ENCODE data around the gene SLC43A1.
"Not testable (repeated sequence)": the region's sequence is repeated elsewhere in the genome, so short reads cannot be mapped to it uniquely, and the experiment has no call there.

Gene SLC43A1

GRCh38 chr11:57460758-57461749 is 54.4 kb downstream of the SLC43A1 start:
- DNase-seq (ENCODE audit: low spot score) = no peak

DNA sequence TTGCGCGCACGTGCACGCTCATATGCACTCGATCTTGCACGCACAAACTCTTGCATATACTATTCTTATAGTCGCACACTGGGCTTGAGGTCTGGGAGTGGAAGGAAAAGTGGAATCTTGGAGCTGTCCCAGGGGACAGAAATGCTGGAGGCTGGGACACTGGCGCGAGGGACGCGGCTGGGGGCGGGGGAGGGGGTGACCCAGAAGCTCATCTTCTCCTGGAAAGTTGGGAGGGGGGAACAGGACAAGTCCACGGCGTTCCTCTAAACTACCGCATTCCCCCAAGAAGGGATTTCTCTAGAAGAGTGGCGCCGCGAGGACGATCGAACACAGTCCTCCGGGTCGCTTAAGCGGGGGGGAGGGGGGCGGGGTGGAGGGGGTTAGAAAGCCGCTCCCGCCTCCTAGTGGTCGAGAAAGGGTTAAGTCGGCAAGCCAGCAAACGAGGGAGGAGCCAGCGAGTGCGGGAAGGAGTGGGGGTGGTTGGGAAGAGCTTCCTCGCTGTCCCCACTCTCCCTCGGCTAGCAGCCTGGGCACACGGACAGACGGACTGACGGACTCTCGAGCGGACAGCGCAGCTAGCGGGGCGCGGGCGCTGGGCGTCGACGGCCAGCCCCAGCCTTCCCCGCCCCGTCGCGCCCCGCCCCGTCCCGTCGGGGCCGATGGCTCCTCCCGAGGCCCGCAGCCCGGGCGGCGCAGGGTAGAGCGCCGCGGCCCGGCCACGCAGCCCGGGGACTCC is 55.3 kb downstream of the SLC43A1 start, which contains the start of gene RTN4RL2:
TSS of gene RTN4RL2 (plus strand) at position 507 of the 736 bp plus-strand sequence. CDS start 338 bp downstream, outside the sequence.
- peak; percentile 55 for DNase-seq (ENCODE audit: low spot score)

DNA sequence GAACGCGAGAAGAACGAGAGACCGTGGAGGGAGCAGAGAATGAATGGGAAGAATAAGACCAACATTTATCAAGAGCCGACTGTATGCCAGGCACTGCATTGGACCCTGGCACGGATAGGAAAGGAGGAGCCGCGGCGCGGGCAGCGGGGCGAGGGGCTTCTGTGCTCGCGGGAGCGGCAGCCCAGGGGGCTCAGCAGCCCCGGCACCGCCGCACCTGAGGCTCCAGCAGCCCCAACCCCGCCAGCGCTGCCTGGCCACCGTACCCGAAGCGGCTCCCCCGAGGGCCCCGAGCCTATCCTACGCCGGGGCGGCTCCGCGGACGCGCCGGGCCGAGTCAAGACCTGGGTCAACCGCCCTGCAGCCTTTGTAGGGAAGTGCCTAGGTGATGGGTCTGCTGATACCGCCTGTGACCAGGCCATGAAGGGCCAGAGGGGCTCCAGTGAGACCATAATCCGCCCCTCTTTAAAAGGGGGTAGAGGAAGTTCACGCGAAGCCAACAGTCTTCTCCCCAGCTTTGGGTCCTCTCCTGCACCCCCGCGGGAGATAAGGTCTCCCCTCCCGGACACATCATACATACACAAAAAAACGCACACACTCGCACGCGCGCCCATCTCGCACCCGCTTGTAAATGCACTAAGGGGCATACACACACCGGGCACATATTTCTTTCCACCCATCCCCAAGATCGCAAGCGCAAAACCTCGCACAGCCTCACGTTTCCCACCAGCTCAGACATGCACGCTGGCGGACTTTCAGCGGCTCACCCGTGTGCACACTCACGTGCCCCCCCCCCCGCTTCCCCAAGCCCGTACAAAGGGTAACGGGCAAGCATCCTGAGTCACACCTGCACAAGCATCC is 56.1 kb downstream of the SLC43A1 start:
- no peak for DNase-seq (ENCODE audit: low spot score)

DNA sequence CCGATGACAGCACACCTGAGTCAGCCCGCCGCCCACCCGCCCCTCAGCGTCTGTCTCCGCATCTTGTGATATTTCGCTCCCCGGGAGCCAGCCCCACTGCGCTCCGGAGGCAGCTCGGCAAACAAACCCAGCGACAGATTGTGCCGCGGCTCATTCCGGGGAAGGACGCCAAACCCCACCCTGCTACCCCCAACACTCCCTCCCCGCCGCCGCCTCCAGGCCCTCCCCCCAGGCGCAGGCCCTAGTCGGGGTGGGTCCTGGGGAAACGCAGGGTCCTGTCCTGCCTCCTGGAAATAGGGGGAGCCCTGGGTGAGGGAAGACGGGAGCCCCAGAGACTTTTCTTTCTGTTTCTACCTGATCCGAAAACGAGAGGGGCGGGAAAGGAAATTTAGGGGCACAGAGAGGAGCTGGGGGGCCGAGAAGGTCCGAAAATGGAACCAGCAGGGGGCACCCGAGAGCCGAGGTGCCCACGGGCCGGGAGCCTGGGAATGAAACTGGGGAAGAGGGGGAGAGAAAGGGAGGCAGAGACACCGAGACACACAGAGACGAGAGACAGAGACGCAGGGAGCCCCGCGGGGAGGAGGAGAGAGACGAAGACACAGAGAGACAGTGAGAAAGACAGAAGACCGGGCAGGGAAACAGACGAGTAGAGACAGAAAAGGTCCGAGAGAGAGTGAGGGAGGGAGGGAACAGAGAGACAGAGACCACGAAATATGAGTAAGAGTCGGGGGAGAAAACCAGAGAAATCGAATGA is 56.9 kb downstream of the SLC43A1 start:
- DNase-seq (ENCODE audit: low spot score) = peak; percentile 74

GRCh38 chr11:57458060-57458409 is 57.5 kb downstream of the SLC43A1 start:
- no peak for DNase-seq (ENCODE audit: low spot score)

GRCh38 chr11:57457643-57458023 is 57.9 kb downstream of the SLC43A1 start:
- no peak for DNase-seq (ENCODE audit: low spot score)

DNA sequence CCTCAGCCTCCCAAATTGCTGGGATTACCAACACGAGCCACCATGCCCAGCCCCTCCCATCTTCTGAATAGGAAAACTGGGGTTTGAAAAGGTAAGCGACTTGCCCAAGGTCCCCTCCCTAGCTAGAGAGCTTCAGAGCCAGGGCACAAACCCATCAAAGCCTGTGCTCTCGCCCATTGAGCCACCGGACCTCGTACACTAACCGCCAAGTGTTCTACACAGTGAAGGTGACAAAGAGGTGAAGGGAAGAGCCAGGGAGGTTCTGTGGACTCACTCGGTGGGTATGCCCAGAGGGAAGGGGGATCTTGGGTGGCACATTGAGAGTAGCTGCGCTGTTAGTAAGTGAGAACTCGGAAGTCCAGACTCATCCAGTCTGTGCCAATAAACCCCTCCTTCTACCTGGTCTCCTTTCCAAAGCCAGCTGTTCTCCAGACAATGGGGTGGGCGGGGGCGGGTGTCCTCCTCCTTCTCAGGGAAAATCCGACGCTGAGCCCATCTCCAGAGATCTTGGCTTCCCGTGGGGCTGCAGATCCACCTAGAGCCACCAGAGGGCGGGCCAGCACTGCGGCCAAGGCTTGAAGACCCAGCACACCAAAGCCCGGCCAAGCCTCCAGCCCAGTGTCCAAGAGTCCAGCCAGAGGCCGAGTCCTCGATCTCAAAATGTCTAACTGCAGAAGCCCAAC is 58.4 kb downstream of the SLC43A1 start:
- peak; percentile 93 for DNase-seq (ENCODE audit: low spot score)

GRCh38 chr11:57453543-57454177 is 61.8 kb downstream of the SLC43A1 start:
- no peak for DNase-seq (ENCODE audit: low spot score)

- no peak for DNase-seq (ENCODE audit: low spot score)
These were observed 69.4 kb downstream of the SLC43A1 start for GRCh38 chr11:57446055-57446454.

- not testable (repeated sequence) for DNase-seq (ENCODE audit: low spot score)
These were observed 70.4 kb downstream of the SLC43A1 start for GRCh38 chr11:57445122-57445394.

DNA sequence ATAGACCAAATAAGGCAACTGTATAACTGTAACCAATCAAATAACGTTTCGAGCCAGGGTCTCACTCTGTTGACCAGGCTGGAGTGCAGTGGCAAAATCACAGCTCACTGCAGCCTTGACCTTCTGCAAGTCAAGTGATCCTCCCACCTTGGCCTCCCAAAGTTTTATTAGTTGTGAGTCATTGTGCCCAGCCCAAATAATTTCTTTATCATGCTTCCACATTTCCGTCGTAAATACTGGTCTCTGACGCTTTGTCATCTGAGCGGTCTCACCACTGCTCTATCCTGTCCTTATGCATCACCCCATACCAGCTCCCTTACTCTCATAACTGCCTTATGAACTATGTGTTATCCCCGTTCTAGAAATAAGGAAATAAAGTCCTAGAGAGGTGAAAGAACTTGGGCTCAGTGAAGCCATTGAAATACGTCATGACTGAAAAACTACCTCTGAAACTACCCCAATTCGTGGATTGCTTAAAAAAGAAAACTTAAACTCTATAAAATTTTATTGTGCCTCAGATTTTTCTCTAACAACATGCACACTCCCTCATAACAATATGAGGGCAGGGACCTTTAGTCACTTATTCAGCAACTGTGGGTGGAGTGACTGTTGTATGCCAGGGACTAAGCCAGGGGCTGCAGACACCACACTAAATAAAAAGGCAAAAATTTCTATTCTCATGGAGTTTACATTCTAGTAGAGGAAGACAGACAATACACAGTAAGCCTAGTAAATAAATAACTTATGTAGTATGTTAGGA is 71.0 kb downstream of the SLC43A1 start:
- DNase-seq (ENCODE audit: low spot score) = no peak

GRCh38 chr11:57440744-57441414 is 74.6 kb downstream of the SLC43A1 start:
- no peak for DNase-seq (ENCODE audit: low spot score)

- no peak for DNase-seq (ENCODE audit: low spot score)
These were observed 75.7 kb downstream of the SLC43A1 start for GRCh38 chr11:57439786-57440185.

DNA sequence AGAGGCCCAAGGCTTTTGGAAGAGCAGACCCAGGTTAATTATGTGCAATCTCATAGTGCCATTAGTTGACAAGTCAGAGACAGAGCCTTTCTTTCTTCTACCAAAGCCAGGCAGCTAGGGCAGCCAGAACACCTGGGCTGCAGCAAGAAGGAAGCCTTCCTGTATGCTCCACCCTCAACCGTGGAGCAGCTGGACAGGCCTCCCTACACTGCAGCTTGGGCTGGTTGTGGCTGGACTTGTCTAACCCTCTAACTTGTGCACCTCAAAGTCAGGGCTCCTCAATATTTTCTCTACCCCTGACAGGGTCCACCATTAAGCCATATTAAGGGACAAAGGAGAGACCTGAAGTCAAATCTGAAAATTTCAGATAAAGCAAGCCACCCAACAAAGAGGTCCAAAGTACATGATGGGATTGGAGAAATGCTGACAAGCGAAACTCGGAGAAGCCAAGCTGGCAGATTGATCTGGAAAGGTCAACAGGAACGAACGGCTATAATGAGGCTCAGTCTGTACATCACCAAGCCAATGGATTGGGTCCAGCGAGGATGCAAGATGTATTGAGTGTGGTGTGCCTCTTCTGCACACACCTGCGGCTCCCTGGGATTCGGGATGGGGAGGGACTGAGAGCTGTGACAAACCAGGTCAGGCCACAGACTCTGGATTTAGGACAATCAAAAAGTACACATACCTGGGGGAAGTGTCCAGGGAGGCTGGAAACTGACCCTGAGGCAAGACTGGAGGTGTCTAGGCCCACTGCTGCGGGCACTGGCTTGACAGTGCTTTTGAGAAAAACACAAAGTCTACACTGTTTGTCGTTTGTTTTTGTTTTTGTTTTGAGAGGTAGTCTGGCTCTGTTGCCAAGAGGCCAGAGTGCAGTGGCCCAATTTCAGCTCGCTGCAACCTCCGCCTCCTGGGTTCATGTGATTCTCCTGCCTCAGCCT is 76.9 kb downstream of the SLC43A1 start:
- no peak for DNase-seq (ENCODE audit: low spot score)

DNA sequence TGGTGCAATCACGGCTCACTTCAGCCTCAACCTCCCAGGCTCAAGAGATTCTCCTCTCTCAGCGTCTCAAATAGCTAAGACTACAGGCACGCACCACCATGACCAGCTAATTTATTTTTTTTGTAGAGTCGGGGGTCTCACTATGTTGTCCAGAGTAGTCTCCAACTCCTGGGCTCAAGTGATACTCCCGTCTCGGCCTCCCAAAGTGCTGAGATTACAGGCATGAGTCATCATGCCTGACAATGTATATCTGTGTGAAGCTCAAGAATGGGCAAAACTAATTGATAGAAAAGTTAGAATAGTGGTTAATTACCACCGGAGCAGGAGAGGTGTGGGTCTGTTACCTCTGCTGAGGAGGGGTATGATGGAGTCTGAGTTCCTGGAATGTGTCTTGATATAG is 79.5 kb downstream of the SLC43A1 start:
- no peak for DNase-seq (ENCODE audit: low spot score)

GRCh38 chr11:57434640-57435546 is 80.6 kb downstream of the SLC43A1 start:
- peak; percentile 90 for DNase-seq (ENCODE audit: low spot score)
